Tibial nerve (tissue), 4 donors: Measurements from ENCODE around the gene CMPK2. TPM values are rescaled to one million over a fixed set of nuclear protein-coding genes. Genes with fewer than 3 reads are reported as not detected.

ENCODE experiments used
- DNase-seq, 2 donors: peaks; one replicate each; pipeline ENCODE4 v3.0.0-alpha.2; 2019; ENCODE audit warnings: low spot score in 2 of 2
- H3K27ac ChIP-seq, 4 donors: fragments of 200-600 bp; sonication (generic) in 3 of 4; one replicate each; pipeline ENCODE4 v1.5.1; 2017 to 2019; ENCODE audit warnings: mild to moderate bottlenecking in 1 of 4
- H3K27me3 ChIP-seq, 2 donors: fragments of 200-600 bp; sonication (generic) in 1 of 2; one replicate each; pipeline versions ENCODE4 v1.5.1 to v1.6.0; 2017 to 2019
- H3K36me3 ChIP-seq, 3 donors: fragments of 200-600 bp; sonication (generic); one replicate each; pipeline ENCODE4 v1.5.1; 2018 to 2019
- H3K4me1 ChIP-seq, 4 donors: fragments of 200-600 bp; sonication (generic) in 3 of 4; one replicate each; pipeline ENCODE4 v1.5.1; 2017 to 2019
- H3K4me3 ChIP-seq, 4 donors: fragments of 200-600 bp; sonication (generic) in 3 of 4; one replicate each; pipeline ENCODE4 v1.5.1; 2017 to 2019; ENCODE audit warnings: mild to moderate bottlenecking in 1 of 4, moderate library complexity in 1 of 4
- H3K9me3 ChIP-seq, 4 donors: fragments of 200-600 bp; sonication (generic) in 3 of 4; one replicate each; pipeline ENCODE4 v1.5.1; 2017 to 2019
- EP300 ChIP-seq, 2 donors: sonication (generic); formaldehyde crosslinking; IDR thresholded peaks; one replicate each; pipeline ENCODE4 v1.6.1; 2017; ENCODE audit warnings: antibody characterized with exemption in 2 of 2, mild to moderate bottlenecking in 1 of 2
- POLR2A ChIP-seq, 2 donors: fragments of 450-650 bp; IDR thresholded peaks; one replicate each; pipeline ENCODE4 v1.6.1; 2017; ENCODE audit warnings: antibody characterized with exemption in 2 of 2, mild to moderate bottlenecking in 2 of 2, moderate library complexity in 2 of 2
- WGBS, 2 donors: methylation state at CpG; one replicate each; pipeline ENCODE4 v1.1.5; 2018; 5-methylcytosine and 5-hydroxymethylcytosine counted together
- total RNA-seq, 4 donors: library from RNA; depleted of rRNA; stranded (reverse); fragments of >200 nt; gene quantifications; one replicate each; pipeline ENCODE4 v1.1.0, GENCODE V29; 2016
- TF ChIP-seq, protein P1 (sequence below), 5 experiments: fragments of 200-600 bp in 3 of 5; fragments of 450-650 bp in 2 of 5; sonication (generic) in 3 of 5; IDR thresholded peaks; one replicate each; pipeline ENCODE4 v1.5.1; 2016 to 2019; ENCODE audit warnings: antibody characterized with exemption in 5 of 5, mild to moderate bottlenecking in 3 of 5, moderate library complexity in 2 of 5

The CMPK2 gene
- total RNA-seq, 4 donors from 2014 or later: 4.5 to 11.4 (median 7.4) TPM

DNA sequence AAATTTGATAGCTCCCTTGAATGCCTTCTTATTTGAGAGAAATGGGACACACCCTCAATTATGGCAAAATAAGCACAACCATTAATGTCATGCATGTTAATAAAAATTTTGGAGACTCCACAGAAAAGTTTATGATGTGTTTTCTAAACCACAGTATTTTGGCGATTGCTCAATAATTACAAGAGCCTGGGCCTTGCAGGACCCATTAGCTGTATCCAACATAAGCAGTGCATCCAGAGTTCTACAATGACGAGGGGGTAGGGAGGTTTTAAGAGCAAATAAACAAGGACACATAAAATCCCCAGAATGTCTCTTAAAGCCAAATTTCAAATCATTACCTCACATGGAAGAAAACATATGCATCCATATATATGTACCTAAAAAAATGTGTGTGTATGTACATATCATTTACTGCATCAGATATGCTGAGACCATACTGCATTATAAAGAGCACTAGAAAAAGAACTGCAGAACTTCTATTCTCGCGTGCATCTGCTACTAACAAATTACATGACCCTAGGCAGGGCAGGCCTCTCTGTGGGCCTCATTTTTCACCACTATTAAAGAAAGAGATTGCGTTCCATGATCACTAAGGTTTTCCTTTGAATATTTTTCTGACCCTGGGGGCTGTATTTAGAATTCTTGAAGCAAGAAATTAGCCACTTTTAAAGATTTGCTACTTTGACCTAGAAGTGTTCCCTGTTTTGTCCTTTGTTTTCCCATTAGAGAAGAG, 38.0 kb downstream of the CMPK2 start:
- Histone ChIP-seq H3K4me1 (peaks cover 0 to 34% (median 8%) of the 10 kb centered on the region in 4 donors), H3K9me3 (peaks cover 0 to 14% (median 0%) of the 10 kb centered on the region in 4 donors), H3K4me3 (no peak overlapping the region), H3K27me3 (no peaks in the 10 kb centered on the region), H3K36me3 (no peaks in the 10 kb centered on the region), H3K27ac (peak overlapping the region in 2 of 4 donors; percentile 31 to 55)
- TF ChIP-seq POLR2A (IDR thresholded peaks at IDR 0.05) (no peak), EP300 (IDR thresholded peaks at IDR 0.05) (no peak)
- TF ChIP-seq, protein P1, sequence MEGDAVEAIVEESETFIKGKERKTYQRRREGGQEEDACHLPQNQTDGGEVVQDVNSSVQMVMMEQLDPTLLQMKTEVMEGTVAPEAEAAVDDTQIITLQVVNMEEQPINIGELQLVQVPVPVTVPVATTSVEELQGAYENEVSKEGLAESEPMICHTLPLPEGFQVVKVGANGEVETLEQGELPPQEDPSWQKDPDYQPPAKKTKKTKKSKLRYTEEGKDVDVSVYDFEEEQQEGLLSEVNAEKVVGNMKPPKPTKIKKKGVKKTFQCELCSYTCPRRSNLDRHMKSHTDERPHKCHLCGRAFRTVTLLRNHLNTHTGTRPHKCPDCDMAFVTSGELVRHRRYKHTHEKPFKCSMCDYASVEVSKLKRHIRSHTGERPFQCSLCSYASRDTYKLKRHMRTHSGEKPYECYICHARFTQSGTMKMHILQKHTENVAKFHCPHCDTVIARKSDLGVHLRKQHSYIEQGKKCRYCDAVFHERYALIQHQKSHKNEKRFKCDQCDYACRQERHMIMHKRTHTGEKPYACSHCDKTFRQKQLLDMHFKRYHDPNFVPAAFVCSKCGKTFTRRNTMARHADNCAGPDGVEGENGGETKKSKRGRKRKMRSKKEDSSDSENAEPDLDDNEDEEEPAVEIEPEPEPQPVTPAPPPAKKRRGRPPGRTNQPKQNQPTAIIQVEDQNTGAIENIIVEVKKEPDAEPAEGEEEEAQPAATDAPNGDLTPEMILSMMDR (IDR thresholded peaks at IDR 0.05): no peak
- no peak for DNase-seq
- WGBS, 2 donors: 24 to 26% methylated on average over 5 of the region's 5 CpGs

DNA sequence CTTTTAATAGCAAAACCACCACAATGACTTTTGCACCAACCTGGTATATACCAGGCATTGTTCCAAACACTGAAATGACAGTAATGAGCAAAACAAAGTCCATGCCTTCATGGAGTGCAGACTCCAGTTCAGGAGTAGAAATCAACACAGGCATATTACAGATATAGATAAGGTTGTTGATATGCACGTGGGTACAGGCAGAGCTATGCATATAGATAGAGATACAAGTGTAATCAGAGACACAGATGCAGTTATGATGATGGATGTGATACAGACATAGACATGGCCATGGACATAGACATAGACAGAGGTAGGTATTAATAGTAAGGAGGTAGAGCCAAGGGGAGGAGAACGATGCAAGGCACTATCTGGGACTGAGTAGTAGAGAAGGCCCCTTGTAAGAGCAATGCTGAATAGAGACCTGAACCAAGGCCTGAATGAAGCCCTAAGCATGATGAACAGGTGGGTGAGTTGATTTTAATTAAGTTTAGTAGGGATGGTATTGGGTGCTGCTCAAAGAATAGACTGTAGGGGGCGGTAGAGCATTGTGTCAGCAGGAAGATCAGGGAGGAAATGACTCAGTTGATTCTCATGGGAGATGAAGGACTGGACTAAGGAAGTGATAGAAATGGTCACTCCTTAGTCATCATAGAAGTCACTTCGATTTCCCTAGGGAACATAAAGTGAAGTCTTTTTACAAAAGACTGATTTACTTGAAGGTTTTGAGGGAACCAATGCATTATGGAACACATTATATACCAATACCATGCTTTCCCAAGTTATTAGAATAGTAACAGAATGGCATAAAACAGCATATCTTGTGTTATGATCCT, 39.4 kb downstream of the CMPK2 start:
- TF ChIP-seq, protein P1 (IDR thresholded peaks at IDR 0.05): peak in 3 of 5 experiments; percentile 18 to 33 (median 30)
- no peak for TF ChIP-seq POLR2A (IDR thresholded peaks at IDR 0.05)
- no peak for TF ChIP-seq EP300 (IDR thresholded peaks at IDR 0.05)
- no peak overlapping the region for H3K4me3 ChIP-seq
- WGBS, 2 donors: 62 to 68% methylated on average over 4 of the region's 4 CpGs
- peaks cover 0 to 45% (median 8%) of the 10 kb centered on the region in 4 donors for H3K4me1 ChIP-seq
- H3K36me3 ChIP-seq: no peaks in the 10 kb centered on the region
- DNase-seq: peak in 1 of 2 donors; percentile 40
- H3K27me3 ChIP-seq: no peaks in the 10 kb centered on the region
- no peak overlapping the region for H3K27ac ChIP-seq
- H3K9me3 ChIP-seq: peaks cover 0 to 6% (median 0%) of the 10 kb centered on the region in 4 donors

DNA sequence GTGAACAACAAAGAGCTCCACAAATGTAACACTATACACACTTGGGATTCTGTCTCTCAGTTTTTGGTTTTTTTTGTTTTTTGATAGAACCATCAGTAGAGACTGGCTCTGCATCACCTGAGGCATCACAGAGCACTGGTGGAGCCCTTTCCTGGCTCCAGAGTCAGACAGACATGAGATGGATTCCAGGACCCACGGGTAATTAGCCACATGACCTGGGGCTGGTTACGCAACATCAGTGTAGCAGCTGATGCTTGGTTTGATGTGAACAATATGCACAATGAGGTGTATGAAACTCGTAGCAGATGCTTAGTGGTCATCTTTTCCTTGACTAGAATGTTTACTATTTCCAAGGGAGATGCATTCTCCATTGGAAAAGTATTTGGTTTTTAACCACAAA, 40.7 kb downstream of the CMPK2 start:
- WGBS, 2 donors: 68 to 69% methylated on average over 3 of the region's 3 CpGs
- H3K27me3 ChIP-seq: no peaks in the 10 kb centered on the region
- no peaks in the 10 kb centered on the region for H3K36me3 ChIP-seq
- DNase-seq: peak in 1 of 2 donors; percentile 31
- TF ChIP-seq, protein P1 (IDR thresholded peaks at IDR 0.05): no peak
- TF ChIP-seq POLR2A (IDR thresholded peaks at IDR 0.05) (no peak), EP300 (IDR thresholded peaks at IDR 0.05) (no peak)
- no peak overlapping the region for H3K27ac ChIP-seq
- no peaks in the 10 kb centered on the region for H3K9me3 ChIP-seq
- H3K4me3 ChIP-seq: no peak overlapping the region
- peaks cover 0 to 45% (median 8%) of the 10 kb centered on the region in 4 donors for H3K4me1 ChIP-seq

DNA sequence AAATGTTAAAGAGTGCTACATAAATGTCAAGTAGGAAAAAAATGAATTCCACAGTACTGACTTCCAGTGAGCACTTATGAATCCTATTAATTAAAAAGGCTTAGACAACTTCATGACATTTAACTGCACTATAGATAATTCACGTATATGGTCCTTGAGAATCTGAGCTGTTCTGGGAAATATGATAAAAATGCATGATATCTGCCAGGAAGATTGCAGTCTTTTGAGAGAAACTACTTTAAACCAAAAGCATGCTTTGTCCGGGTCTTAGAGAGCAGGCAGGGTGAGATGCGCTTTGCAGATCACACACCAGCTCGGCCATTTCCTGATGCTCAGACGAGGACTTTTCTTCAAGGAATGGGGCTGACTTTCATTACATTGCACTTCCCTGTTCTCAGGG, 42.6 kb downstream of the CMPK2 start:
- peaks cover 0 to 39% (median 8%) of the 10 kb centered on the region in 4 donors for H3K4me1 ChIP-seq
- H3K27me3 ChIP-seq: no peaks in the 10 kb centered on the region
- no peak overlapping the region for H3K27ac ChIP-seq
- no peak overlapping the region for H3K4me3 ChIP-seq
- DNase-seq: no peak
- WGBS, 2 donors: 26 to 36% methylated on average over 5 of the region's 5 CpGs
- H3K36me3 ChIP-seq: no peaks in the 10 kb centered on the region
- H3K9me3 ChIP-seq: no peaks in the 10 kb centered on the region
- TF ChIP-seq EP300 (IDR thresholded peaks at IDR 0.05) (no peak), POLR2A (IDR thresholded peaks at IDR 0.05) (no peak)

DNA sequence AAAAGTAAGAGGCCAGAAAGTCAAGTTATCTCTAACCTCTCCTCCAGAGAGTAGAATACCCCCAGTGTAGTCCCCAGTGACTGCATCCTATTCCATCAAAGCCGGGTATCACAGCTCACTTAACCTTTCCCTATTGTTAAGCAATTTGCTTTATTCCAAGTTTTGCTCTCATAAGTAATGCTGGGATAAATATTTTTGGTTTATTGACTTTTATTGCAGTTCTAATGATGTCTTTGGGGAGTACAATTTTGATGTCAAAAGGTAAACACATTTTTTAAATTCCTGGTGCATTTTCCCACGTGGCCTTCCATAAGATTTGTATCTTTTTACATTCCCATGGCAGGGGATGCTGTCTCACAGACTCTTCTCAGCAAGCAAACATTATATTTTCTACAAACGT, 43.3 kb downstream of the CMPK2 start:
- 17 to 19% methylated on average over 3 of the region's 3 CpGs for WGBS, 2 donors
- Histone ChIP-seq H3K27me3 (no peaks in the 10 kb centered on the region), H3K4me3 (no peak overlapping the region), H3K4me1 (peaks cover 0 to 32% (median 2%) of the 10 kb centered on the region in 4 donors), H3K36me3 (no peaks in the 10 kb centered on the region), H3K27ac (no peak overlapping the region), H3K9me3 (no peaks in the 10 kb centered on the region)
- no peak for DNase-seq
- no peak for TF ChIP-seq EP300 (IDR thresholded peaks at IDR 0.05)
- TF ChIP-seq, protein P1 (IDR thresholded peaks at IDR 0.05): no peak
- no peak for TF ChIP-seq POLR2A (IDR thresholded peaks at IDR 0.05)
